ENCODE measurements around the gene KLHL41. TPM values are rescaled to one million over a fixed set of nuclear protein-coding genes. Genes with fewer than 3 reads are reported as not detected.

KLHL41 gene
- 1 to 10 TPM in 3 of 4 donors, under 1 TPM in 1; 0.99 to 1.7 (median 1.4) TPM for polyA plus RNA-seq (ENCODE audit: insufficient read length in 4 of 4)

DNA sequence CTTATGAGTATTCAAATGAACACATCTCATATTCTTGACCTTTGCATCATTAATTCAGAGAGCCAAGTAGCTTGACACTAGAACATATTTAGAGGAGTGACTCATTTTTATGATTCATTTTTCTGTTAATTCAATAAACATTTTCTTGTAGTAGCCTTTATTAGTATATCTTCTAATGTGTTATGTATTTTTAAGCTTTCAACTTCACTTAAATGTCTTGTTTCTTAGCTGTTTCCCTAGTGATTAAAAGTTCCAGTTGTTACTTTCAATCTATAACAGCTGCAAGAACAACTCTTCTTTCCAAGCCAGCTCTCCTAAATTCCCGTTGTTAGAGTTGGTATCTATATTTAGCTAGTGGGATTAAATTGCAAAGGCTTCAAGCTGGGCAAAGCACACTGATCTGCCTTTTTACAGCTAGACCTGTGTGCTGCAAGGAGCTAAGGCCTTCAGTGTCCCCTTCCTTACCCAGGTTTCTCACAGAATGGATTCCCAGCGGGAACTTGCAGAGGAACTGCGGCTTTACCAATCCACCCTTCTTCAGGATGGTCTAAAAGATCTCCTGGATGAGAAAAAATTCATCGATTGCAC, at the start of gene KLHL41:
Gene KLHL41 (plus strand): TSS at position 405 of the 588 bp plus-strand sequence. CDS start 77 bp downstream, at position 482.
- no peak for DNase-seq (ENCODE audit: low read depth in 4 of 4, low spot score in 3 of 4)

DNA sequence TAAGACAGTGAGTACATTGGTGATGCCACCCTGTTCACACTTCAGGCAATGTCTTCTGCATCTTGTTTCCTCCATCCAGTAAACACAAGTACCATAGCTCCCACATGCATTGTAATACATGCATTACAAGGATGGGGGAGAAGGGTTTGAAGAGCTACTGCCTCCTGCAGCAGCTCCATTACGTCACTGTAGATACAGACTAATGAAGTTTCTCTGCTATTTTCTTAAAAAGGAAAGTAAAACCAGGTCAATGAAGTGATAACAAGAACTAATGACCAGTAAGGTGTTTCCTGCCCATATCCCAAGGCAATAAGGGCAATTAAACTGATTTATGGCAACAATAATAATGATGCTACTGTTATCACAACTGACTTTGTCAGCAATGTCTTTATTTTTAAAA, 48.4 kb upstream of the KLHL41 start:
- no peak for DNase-seq (ENCODE audit: low read depth in 4 of 4, low spot score in 3 of 4)

DNA sequence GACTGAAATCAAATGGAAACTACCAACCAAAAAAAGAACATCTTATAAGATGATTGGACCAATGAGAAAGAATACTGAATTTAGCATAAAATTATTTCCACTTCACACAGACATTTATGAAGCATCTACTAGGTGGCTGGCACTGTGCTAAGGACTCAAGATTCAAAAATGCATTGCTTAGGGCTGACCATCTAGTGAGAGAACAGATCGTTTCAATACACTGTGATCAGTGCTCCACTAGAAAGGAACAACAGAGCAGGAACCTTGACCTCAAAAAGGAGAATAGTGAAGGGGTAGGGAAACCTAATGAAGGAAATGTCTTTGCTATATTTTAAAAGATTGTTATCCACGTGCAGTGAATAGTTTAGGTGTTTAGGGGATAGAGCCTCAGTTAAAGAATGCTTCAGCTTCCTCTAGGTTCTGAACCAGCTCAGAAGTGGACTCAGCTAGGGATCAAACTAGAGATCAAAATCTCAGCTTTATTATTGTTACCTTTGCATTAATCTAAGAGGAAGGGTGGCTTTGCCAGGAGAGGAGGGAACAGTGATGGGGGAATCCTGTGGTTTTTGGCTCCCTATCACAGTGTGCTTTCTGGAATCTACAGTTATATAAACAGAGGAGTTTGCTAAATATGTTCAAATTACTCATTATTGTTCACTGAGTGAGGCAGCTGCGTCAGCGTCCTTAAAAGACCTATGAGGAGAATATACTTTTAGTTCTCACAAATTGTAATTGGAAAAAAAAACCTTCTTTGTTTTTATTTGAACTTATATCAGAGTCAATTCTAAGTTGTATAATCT, 46.4 kb upstream of the KLHL41 start:
- DNase-seq (ENCODE audit: low read depth in 4 of 4, low spot score in 3 of 4) = no peak

DNA sequence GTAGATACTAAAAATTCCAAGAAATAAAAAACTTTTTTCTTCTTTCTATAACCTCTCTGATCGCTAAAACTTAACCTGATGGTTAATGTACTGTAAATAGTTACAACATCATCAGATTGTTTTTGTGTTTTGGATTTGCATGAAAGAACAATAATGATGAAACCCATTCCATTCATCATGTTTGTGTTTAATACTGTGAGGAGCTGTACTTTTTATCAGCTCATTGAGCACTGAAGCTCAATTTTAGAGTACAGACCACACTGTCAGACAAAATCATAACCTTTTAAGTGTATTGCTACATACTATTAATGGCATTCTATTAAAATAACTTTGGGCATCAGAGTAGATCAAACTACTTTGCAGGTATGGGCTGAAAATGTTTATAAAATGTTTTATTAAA, 45.0 kb upstream of the KLHL41 start:
- DNase-seq (ENCODE audit: low read depth in 4 of 4, low spot score in 3 of 4) = no peak

DNA sequence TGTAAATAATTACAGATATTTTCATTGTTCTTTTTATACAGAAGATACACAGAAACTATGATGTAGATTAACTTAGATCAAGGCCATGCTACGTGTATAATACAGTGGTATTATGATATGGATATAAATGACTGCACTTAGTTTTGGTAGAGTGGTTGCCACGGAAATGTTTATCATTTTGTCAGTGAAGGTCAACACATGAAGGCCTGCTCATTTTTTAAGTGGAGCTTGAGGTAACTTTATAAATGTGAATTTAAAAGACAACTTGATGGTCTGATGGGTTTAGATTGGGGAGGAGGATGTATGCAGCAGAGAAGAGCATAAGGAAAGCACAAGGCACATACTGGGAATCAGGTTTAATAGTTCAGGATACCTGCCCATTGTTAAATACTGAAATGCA, 44.6 kb upstream of the KLHL41 start:
- no peak for DNase-seq (ENCODE audit: low read depth in 4 of 4, low spot score in 3 of 4)

DNA sequence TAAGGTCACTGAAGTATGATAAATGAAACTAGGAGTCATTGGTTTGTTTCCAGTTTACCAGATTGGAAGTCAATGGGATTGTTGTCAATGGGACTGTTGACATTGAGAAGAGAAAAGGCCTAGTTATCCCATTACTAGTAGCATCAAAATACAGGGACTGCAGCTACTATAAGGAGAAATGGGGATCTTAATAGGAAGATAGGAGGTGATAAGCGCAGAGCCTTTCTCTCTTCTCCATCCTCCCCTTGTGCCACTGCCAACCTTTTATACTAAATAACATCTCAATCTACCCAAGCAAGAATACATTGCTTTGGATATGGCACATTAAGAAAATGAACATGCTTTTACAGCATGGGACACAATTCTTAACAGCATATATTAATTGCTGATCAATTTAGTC, 40.7 kb upstream of the KLHL41 start:
- no peak for DNase-seq (ENCODE audit: low read depth in 4 of 4, low spot score in 3 of 4)

DNA sequence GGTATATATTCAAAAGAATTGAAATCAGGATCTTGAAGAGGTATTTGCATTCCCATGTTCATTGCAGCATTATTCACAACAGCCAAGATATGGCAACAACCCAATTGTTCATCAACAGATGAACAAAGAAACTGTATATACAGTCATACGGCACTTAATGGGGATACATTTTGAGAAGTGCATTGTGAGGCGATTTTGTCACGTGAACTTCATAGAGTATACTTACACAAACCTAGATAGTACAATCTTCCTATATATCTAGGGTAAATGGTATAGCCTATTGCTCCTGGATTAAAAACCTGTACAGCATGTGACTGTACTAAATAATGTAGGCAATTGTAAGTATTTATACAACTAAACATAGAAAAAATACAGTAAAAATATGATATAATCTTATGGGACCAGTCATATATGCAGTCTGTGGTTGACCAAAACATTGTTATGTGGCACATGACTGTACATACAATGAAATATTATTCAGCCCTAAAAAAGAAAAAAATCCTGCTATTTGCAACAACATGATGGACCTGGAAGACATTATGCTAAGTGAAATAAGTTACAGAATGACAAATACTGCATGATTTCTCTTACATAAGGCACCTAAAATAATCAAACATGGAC, 39.4 kb upstream of the KLHL41 start:
- no peak for DNase-seq (ENCODE audit: low read depth in 4 of 4, low spot score in 3 of 4)

DNA sequence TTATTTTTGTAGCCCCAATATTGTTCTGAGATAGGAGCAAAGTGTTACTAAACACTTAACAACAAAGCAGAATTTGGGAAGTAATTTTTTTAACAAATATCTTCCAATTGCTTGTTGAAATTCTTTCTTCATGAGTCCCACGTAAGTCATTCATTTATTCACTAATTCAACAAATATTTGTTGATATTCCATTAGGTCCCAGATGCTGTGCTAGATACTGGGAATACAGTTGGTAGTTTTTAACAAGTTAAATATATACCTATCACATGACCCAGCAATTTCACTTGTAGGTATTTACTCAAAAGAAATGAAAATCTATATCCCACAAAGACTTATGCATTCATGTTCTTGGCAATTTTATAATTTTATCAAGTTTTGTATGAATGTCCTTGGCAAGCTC, 37.3 kb upstream of the KLHL41 start:
- DNase-seq (ENCODE audit: low read depth in 4 of 4, low spot score in 3 of 4) = no peak

DNA sequence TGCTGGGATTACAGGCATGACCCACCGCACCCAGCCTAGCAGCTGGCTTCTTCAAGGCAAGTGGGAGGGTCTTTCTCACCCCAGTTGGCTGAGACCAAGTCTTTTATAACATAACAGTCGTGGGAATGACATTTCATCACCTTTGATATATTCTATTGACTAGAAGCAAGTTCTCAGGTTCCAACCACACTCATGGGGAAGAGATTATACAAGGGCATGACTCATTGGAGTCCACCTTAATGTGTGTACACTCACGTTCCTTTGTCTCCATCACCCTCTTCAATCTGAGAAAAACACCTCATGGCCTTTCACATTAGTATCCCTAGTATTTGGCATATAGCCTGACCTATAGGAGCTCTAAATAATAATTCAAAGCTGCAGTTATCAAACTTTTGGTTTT, 33.0 kb upstream of the KLHL41 start:
- DNase-seq (ENCODE audit: low read depth in 4 of 4, low spot score in 3 of 4) = no peak

DNA sequence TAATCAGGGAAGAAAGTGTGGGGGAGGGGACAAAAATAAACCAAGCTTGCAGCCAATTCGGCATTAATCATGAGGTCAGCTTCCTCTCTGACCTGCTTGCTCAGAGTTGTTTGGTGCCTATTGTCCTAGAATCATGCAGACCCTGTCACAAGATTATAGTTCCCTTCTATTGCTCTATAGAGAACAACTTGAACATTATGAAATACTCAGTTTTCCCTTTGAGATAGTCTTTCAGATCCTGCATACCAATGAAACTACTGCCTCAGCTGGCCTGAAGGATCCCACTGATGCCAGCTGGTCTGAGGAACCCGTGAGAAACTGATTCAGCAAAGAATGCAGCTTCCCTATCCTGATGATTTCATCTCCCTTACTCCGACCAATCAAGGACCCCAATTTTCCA, 31.2 kb upstream of the KLHL41 start:
- DNase-seq (ENCODE audit: low read depth in 4 of 4, low spot score in 3 of 4) = no peak

DNA sequence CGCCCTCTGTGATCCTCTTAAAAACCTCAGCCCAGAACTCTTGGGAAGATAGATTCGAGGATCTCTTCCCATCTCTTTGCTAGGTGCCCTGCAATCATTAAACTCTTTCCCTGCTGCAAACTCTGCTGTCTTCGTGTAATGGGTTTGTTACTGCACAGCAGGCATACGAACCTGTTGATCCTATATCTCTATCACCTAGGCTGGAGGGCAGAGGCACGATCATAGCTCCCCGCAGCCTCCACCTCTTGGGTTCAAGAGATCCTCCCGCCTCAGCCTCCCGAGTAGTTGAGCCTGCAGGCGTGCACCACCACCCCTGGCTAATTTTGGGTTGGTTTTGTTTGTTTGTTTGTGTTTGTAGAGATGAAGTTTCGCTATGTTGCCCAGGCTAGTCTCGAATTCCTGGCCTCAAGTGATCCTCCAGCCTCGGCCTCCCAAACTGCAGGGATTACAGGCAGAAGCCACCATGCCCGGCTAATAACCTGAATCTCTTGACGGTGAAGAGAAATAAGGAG, 30.7 kb upstream of the KLHL41 start:
- DNase-seq (ENCODE audit: low read depth in 4 of 4, low spot score in 3 of 4) = no peak

DNA sequence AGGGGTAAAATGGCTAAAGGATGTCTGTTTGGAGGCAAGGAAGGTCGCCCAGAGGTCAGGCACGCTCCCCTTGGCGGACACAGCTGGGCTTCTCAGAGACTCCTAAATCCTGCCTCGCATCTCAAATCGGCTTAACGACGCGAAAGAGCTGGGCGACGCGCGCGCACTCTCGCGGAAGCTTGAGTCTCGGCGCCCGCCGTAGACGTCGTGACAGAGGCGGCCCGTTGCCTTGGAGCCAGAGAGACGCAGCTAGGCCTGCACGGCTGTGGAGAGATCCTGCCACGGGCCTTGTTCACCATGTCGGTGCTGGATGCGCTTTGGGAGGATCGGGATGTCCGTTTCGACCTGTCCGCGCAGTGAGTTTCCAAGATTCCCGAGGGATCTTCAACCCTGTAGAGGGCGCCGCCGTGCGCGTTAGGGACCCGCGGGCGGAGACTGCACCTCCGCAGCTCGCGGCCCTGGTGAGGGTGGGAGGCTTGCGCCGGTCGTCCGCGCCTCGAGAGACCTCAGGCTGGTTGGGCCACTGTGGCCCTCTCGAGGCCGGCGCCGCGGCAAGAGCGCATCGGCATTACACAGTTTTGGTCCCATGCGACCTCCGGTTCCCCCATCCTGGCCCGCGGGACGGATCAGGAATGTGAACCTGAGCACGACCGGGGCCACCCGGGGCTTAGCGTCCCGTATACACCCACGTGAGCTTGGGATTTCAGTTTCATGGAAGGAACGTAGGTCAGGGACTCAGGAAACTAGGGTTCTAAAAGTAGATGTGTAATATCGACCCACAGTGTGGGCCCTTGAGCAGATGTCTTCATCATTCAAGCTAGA, 30.0 kb upstream of the KLHL41 start, which contains the start of gene BBS5:
Gene BBS5 (plus strand): TSS at position 238 of the 822 bp plus-strand sequence. CDS start 60 bp downstream, at position 298.
- DNase-seq (ENCODE audit: low read depth in 4 of 4, low spot score in 3 of 4) = peak; percentile 59 to 65 (median 63)

DNA sequence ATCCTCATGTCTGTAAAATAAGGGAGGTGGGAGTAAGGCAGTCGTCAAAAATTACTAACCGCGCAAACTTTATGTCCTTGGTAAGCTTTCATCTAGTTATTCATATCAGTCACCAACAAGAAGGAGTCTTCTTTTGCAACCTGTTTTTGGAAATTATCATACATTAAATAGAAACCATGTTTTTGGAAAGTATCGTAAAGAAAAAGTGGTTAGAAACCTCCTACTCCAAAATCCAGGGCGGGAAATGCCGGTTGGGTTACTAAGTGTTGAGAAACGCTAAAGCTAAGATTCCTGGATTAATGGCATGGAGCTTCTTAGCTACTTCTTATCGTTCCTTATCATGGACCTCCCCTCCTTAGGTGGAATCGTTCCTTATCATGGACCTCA, 29.4 kb upstream of the KLHL41 start:
- DNase-seq (ENCODE audit: low read depth in 4 of 4, low spot score in 3 of 4) = peak in 1 of 4 donors; percentile 12

DNA sequence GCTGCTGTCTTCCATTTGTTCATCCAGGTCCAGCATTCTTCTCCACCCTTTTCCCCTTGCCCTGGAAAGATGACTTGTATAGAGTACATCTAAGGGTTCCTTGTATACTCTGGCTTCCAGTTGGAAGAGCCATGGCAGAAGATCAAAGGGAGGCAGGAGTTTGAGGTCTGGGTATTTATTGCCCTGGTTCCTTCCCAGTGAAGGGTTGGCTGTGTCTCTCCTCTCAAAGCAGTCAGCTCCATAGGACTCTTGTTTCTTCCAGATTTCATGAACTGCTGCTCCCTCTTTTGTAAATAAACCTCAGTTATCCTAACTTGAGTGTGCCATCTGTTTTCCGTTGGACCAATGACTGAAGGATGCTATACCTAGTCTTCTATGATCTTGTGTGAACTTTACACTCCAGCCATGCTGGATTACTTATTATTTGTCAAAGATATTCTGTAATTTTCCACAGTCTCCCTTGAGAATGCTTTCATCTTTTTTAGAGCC, 23.8 kb upstream of the KLHL41 start:
- DNase-seq (ENCODE audit: low read depth in 4 of 4, low spot score in 3 of 4) = no peak

DNA sequence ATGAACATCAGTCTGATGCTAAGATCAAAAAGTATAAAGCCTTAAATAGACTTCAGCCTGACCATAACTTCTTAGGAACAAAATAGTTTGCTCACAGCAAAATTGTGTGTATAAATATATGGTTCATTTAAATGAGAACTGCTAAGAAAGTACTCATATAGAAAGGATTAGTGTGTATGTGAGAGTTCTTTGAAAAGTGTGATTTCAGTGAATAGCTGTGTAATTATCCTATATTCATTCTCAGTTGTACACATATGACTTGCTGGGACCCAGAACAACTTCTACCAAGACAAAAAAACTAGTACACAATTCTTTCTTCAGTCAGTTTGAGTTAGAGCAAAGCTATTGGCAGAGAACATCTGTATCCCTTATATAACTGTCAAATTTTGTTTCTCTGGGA, 23.0 kb upstream of the KLHL41 start:
- DNase-seq (ENCODE audit: low read depth in 4 of 4, low spot score in 3 of 4) = no peak

DNA sequence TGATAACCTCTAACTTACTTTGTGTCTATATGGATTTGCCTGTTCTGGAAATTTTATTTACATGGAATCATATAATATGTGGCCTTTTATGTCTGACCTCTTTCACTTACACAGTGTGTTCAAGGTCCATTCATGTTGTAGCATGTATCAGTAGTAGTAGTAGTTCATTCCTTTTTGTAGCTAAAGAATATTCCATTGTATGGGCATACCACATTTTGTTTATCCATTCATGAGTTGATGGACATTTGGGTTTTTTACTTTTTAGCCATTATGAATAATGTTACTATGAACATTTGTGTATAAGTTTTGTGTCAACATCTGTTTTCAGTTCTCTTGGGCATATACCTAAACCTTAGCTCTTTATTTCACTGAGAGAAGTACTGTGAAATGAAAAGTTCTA, 18.7 kb upstream of the KLHL41 start:
- no peak for DNase-seq (ENCODE audit: low read depth in 4 of 4, low spot score in 3 of 4)

DNA sequence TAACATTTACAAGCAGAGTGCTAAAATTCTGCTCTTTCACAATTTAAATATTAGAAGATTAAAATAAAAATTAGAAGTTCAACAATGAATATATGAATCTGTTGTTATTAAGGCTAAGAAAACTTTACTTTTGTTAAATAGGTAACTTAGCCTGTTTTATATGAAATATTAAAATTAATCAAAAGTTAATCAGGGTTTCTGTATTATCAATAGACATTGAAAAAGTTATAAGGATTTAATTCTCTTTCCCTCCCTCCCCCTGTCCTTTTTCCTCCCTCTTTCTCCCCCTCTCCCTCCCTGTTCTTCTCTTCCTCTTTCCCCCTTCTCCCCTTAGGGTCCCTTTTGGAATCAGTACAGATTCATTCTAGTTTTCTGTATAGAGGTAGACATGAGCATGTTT, 18.1 kb upstream of the KLHL41 start:
- DNase-seq (ENCODE audit: low read depth in 4 of 4, low spot score in 3 of 4) = no peak

DNA sequence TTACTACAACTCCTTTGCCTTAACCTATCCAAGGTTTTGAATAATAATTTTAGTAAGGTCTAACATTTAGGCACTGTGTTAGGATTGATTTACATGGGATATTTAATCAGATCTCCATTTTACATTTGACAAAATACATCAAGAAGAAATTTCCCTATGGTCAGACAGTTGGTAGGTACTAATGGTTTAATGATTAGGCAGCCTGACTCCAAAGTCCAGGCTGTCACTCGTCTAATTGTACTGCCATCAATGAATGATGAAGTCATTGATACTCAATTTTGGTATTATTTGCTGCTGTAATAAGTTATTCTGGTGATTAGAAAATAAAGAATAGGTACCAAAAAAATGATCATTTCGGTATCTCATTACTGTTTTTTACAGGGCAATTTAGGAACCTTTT, 16.1 kb upstream of the KLHL41 start:
- no peak for DNase-seq (ENCODE audit: low read depth in 4 of 4, low spot score in 3 of 4)

DNA sequence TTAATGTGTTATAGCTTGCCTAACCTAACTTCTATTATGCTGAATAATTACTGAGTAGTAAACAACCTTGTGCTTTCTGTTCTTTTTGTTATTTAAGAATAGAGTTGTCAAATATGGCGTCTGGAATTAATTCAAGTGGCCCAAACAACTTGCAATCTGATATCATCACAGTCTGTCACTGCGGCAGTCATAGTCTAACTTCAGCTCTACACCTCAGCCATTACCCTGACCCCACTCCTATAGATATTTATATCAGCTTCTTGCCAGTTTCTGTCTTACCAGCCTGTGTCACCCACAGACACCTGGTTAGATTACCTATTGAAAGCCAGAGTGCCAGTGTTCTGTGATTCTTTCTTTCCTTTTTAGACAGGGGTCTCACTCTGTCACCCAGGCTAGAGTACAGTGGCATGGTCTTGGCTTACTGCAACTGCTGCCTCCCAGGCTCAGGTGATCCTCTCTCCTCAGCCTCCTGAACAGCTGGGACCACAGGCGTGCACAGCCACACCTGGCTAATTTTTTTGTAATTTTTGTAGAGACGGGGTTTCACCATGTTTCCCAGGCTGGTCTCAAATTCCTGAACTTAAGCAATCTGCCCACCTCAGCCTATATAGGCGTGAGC, 14.1 kb upstream of the KLHL41 start:
- no peak for DNase-seq (ENCODE audit: low read depth in 4 of 4, low spot score in 3 of 4)

DNA sequence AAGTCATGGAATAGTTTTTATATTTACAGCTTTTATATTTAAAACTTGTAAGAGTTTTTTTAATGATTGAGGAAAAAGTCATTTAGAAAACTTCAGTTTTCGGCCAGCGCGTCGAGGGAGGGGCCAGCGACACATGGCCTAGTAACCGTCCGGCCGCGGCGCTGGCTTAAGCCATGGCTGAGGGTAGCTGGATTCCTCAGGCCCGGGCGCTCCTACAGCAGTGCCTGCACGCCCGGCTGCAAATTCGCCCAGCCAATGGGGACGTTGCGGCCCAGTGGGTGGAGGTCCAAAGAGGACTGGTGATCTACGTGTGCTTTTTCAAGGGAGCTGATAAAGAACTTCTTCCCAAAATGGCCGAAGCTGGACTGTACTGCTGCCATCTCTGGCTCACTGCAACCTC, 4.9 kb upstream of the KLHL41 start:
- DNase-seq (ENCODE audit: low read depth in 4 of 4, low spot score in 3 of 4) = no peak

All from left renal pelvis (tissue), 4 donors.